ENCODE data around the gene CCDC51.

CCDC51 gene

GRCh38 chr3:48406443-48407431 lies 33.2 kb downstream of the CCDC51 start:
- no peak overlapping the region for H3K4me3 ChIP-seq (replicated peaks in 1 of 2; ENCODE audit: low read depth in 2 of 2, low read length in 2 of 2)
- DNase-seq (ENCODE audit: low read depth in 2 of 2): no peak
- no peak for TF ChIP-seq CTCF (IDR thresholded peaks at IDR 0.05; ENCODE audit: low read depth, low read length)

GRCh38 chr3:48405971-48406370 lies 33.9 kb downstream of the CCDC51 start:
- no peak for TF ChIP-seq CTCF (IDR thresholded peaks at IDR 0.05; ENCODE audit: low read depth, low read length)
- no peak for DNase-seq (ENCODE audit: low read depth in 2 of 2)
- H3K4me3 ChIP-seq (replicated peaks in 1 of 2; ENCODE audit: low read depth in 2 of 2, low read length in 2 of 2): no peak overlapping the region

GRCh38 chr3:48405343-48405881 lies 34.5 kb downstream of the CCDC51 start:
- DNase-seq (ENCODE audit: low read depth in 2 of 2): no peak
- no peak for TF ChIP-seq CTCF (IDR thresholded peaks at IDR 0.05; ENCODE audit: low read depth, low read length)
- H3K4me3 ChIP-seq (replicated peaks in 1 of 2; ENCODE audit: low read depth in 2 of 2, low read length in 2 of 2): no peak overlapping the region

GRCh38 chr3:48404440-48405342 lies 35.2 kb downstream of the CCDC51 start:
- TF ChIP-seq CTCF (IDR thresholded peaks at IDR 0.05; ENCODE audit: low read depth, low read length): no peak
- no peak for DNase-seq (ENCODE audit: low read depth in 2 of 2)
- H3K4me3 ChIP-seq (replicated peaks in 1 of 2; ENCODE audit: low read depth in 2 of 2, low read length in 2 of 2): no peak overlapping the region

GRCh38 chr3:48403533-48404439 lies 36.1 kb downstream of the CCDC51 start:
- no peak for DNase-seq (ENCODE audit: low read depth in 2 of 2)

More at GRCh38 chr3:48403533-48404439, 36.1 kb downstream of the CCDC51 start:
- no peak overlapping the region for H3K4me3 ChIP-seq (replicated peaks in 1 of 2; ENCODE audit: low read depth in 2 of 2, low read length in 2 of 2)
- no peak for TF ChIP-seq CTCF (IDR thresholded peaks at IDR 0.05; ENCODE audit: low read depth, low read length)
